NOMO-1 treated with DMSO at 0.1 percent for 48 hours (cell line): ENCODE data around the gene P2RX6.
A peak's percentile ranks its signal among the peaks of the same experiment; 100 is the strongest.

Experiments
- DNase-seq: peaks from one replicate; lab custom pipeline; 2025; ENCODE audit not compliant: unreplicated experiment; lab: John Stamatoyannopoulos, UW

The P2RX6 gene

GRCh38 chr22:21012446-21013407 is 2.2 kb upstream of the P2RX6 start:
- no peak for DNase-seq

GRCh38 chr22:21013657-21014201 is 1.2 kb upstream of the P2RX6 start:
- no peak for DNase-seq

- DNase-seq, result peak; percentile 93
Measured at GRCh38 chr22:21014202-21014725, 701 bp upstream of the P2RX6 start.

GRCh38 chr22:21015466-21016006 is 571 bp downstream of the P2RX6 start:
- DNase-seq, result no peak

- DNase-seq, result no peak
Measured at GRCh38 chr22:21016644-21017420, 1.9 kb downstream of the P2RX6 start.

- no peak for DNase-seq
Measured at GRCh38 chr22:21018314-21018713, 3.3 kb downstream of the P2RX6 start.

- peak; percentile 14 for DNase-seq
Measured at GRCh38 chr22:21020802-21021429, 6.0 kb downstream of the P2RX6 start.

- no peak for DNase-seq
Measured at GRCh38 chr22:21022507-21022906, 7.5 kb downstream of the P2RX6 start.

- DNase-seq, result no peak
Measured at GRCh38 chr22:21022955-21023614, 8.1 kb downstream of the P2RX6 start.

- no peak for DNase-seq
Measured at GRCh38 chr22:21025266-21025665, 10.3 kb downstream of the P2RX6 start.

- DNase-seq, result no peak
Measured at GRCh38 chr22:21025763-21026755, 11.1 kb downstream of the P2RX6 start.

GRCh38 chr22:21026783-21027692 is 12.1 kb downstream of the P2RX6 start:
- DNase-seq, result no peak

GRCh38 chr22:21028277-21029251 is 13.6 kb downstream of the P2RX6 start:
- DNase-seq, result no peak

- DNase-seq, result no peak
Measured at GRCh38 chr22:21029486-21030025, 14.6 kb downstream of the P2RX6 start.

GRCh38 chr22:21030032-21030431 is 15.1 kb downstream of the P2RX6 start:
- DNase-seq, result no peak
